Mesenteric fat pad (tissue), 1 donor: ENCODE measurements around the gene RBMXL3. TPM values are rescaled to one million over a fixed set of nuclear protein-coding genes. Genes with fewer than 3 reads are reported as not detected.

Experiments used
- DNase-seq: peaks from one replicate; pipeline ENCODE4 v3.0.0-alpha.2; 2020; ENCODE audit warnings: low spot score
- total RNA-seq: library from RNA; stranded (reverse); fragmentation: NEBNext Ultra II Directional; extraction: Animal tissue kit (Norgen Biotek cat#: 25700); gene quantifications from one replicate; pipeline ENCODE4 v1.2.1, GENCODE V29; 2021
- donor health status: DM: yes; HTN: yes; CAD: no.

Gene RBMXL3
- total RNA-seq, 1 donor from 2014 or later: not detected

DNA sequence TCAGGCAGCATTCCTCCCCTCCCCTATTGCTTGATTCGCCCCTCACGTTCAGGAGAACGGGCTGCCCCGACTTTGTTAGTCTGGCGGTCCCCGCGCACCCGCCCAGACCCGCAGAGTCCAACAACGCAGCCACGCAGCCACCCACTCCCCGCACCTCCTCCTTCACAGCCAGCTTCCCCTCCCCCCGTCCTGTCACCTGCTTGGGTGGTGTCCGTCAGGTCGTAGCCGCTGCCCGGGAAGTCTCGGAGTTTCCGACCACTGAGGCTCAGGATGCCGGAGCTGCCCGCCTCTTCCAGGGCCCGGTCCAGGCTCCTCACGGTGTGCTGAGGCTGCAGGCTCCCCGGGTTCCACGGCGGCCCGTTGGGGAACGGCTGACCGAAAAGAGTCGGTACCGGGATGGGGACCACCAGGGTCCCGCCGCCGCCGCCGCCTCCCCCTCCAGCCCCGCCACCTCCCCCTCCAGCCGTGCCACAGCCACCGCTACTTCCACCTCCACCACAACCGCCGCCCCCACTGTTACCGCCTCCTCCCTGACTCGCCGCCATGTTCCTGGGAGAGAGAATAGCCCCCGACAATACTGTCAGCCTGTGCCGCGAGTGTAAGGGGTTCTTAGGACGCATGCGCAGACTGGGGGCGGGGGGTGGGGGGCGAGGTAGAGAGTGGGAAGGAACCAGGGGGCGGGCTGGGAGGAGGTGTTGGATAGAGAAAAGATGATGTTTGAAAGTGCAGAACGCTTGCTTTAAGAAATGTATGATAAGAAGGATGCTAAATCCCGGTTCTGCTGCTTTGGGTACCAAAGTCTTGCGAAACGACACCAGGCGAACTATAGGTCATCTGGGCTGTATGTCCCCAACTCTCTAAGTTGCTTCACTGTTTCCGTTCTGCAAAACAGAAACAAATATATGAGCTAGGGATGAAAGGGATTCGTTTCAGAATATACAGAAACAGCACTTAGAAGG lies 44.6 kb downstream of the RBMXL3 start, which contains the start of gene LRCH2:
Gene LRCH2, minus strand, starts transcription at position 600 of the 959 bp plus-strand sequence. Its CDS starts 55 bp downstream, at position 545.
- no peak for DNase-seq

DNA sequence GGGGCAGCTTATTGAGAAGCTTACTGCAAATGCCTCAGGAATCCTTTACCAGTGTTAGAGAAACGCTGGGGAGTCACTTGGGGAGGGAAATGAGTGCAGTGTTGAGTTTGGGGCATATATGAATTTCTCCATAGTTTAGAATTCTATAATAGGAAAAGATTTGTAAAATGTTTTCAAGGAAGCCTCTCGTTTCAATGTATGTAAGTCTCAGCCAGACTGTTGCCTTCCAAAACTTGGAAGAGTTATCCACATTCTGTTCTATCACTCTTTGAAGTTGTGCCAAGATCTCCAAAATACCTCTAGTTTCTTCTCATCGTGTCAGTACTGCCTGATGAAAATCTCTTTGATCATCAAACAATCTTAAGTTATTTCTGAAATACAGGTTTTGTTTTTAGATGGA lies 45.3 kb downstream of the RBMXL3 start:
- DNase-seq: no peak

DNA sequence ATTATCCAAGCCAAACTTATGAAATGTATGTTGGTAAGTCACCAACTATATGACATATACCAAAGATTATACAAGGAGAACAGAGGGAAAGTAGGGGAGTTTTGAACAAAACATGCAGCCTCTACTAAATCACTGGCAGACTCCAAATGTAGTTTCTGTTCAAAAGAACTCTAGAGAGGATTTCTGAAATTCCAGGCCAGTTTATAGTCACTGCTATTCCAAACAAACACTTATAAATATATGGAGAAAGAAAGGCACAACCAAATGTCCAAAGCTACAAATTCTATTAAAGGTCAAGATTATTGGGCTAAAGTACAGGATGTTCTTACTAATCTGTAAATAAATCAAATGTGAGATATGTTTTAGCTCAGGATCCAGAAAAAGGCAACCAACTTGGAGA lies 47.4 kb downstream of the RBMXL3 start:
- no peak for DNase-seq

DNA sequence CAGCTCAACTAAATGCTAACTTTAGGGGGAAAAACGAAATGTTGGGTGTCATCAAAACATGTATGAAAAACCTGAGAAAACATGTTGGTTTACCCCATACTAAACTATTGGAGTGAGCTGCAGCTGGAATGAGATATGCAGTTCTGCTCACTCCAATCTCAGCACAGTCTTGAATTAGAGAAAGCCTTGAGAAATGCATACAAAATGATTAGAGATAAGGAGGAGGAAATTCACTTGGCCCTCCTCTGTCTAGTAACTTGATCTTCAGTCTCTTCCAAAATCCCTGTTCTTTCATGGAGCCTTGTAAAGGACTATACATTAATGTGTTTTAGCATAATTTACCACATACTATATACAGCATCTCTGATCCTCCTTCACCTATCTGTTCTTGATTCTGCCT lies 47.8 kb downstream of the RBMXL3 start:
- no peak for DNase-seq

Other genes with a start within 250 kb of the RBMXL3 start
- not detected for gene IL13RA2, start 171.8 kb upstream of the RBMXL3 start, total RNA-seq
- 2.6 TPM for gene LRCH2, start 44.7 kb downstream of the RBMXL3 start, total RNA-seq
- gene LUZP4, start 100.3 kb downstream of the RBMXL3 start, total RNA-seq: not detected